Activated CD8-positive, alpha-beta T cell treated with anti-CD3 and anti-CD28 coated beads for 36 hours (primary cell): ENCODE data around the gene CDK1. TPM values are rescaled to one million over a fixed set of nuclear protein-coding genes. Genes with fewer than 3 reads are reported as not detected.

Experiments
- ATAC-seq: fragments of 200-7000 bp; cut with Tn5 transposase; one replicate; pipeline ENCODE4 v1.10.0; 2021; ENCODE audit warnings: mild to moderate bottlenecking, moderate library complexity
- CTCF ChIA-PET: fragments of 350-600 bp; sonication (Branson Sonifier 250); formaldehyde crosslinking; loops from one replicate; lab custom pipeline; 2021; ENCODE audit warnings: antibody characterized with exemption; lab: Charles Lee
- POLR2A ChIA-PET: fragments of 350-600 bp; sonication (Branson Sonifier 250); formaldehyde crosslinking; loops from one replicate; lab custom pipeline; 2021; ENCODE audit warnings: antibody characterized with exemption; lab: Charles Lee
- DNase-seq: peaks from one replicate; pipeline ENCODE4 v3.0.0-alpha.2; 2020
- H3K27ac Mint-ChIP-seq: one replicate; pipeline ENCODE4 v1.8.0; 2021; ENCODE audit warnings: mild to moderate bottlenecking, mixed read lengths
- H3K27me3 Mint-ChIP-seq: one replicate; pipeline ENCODE4 v1.8.0; 2021; ENCODE audit warnings: mixed read lengths
- H3K36me3 Mint-ChIP-seq: one replicate; pipeline ENCODE4 v1.8.0; 2021; ENCODE audit warnings: low read depth, mixed read lengths
- H3K4me1 Mint-ChIP-seq: one replicate; pipeline ENCODE4 v1.8.0; 2021; ENCODE audit warnings: low read depth, mixed read lengths
- H3K4me3 Mint-ChIP-seq: one replicate; pipeline ENCODE4 v1.8.0; 2021; ENCODE audit warnings: mild to moderate bottlenecking, moderate library complexity, mixed read lengths
- H3K9me3 Mint-ChIP-seq: one replicate; pipeline ENCODE4 v1.8.0; 2021; ENCODE audit warnings: mixed read lengths
- CTCF ChIP-seq: fragments of 200-600 bp; IDR thresholded peaks from one replicate; pipeline ENCODE4 v1.8.0; 2022; ENCODE audit warnings: antibody characterized with exemption, mild to moderate bottlenecking
- intact Hi-C: fragments of 100-400 bp; cut with micrococcal nuclease; formaldehyde crosslinking; loops from one replicate; pipeline ENCODE4 v1.10.0; 2022
- total RNA-seq, 2 experiments: library from RNA; stranded (reverse); gene quantifications; one replicate each; pipeline ENCODE4 v1.2.3, GENCODE V29; 2021

The CDK1 gene
- total RNA-seq, 2 experiments from 2014 or later, result 108 to 112 TPM

GRCh38 chr10:60735244-60735643, 43.0 kb upstream of the CDK1 start:
- H3K27ac Mint-ChIP-seq, result no peak overlapping the region
- no peak for TF ChIP-seq CTCF
- ATAC-seq (no peak), DNase-seq (no peak)
- no peaks in the 10 kb centered on the region for H3K9me3 Mint-ChIP-seq
- no peak overlapping the region for H3K4me3 Mint-ChIP-seq
- no peaks in the 10 kb centered on the region for H3K36me3 Mint-ChIP-seq
- CTCF ChIA-PET, result interaction anchor here (2.4 kb wide), 1 partner anchor 10 kb away, joined by 6 read pairs; no protein-coding TSS in a partner anchor
- peaks cover 16% of the 10 kb centered on the region for H3K27me3 Mint-ChIP-seq
- POLR2A ChIA-PET, result no interaction called here
- peaks cover 16% of the 10 kb centered on the region for H3K4me1 Mint-ChIP-seq
- intact Hi-C loops, result no loop called here

GRCh38 chr10:60737242-60737641, 41.0 kb upstream of the CDK1 start:
- Mint-ChIP-seq H3K4me3 (no peak overlapping the region), H3K9me3 (no peaks in the 10 kb centered on the region)

GRCh38 chr10:60739558-60739957, 38.7 kb upstream of the CDK1 start:
- H3K4me1 Mint-ChIP-seq, result no peaks in the 10 kb centered on the region
- POLR2A ChIA-PET, result no interaction called here

More at GRCh38 chr10:60737242-60737641, 41.0 kb upstream of the CDK1 start:
- TF ChIP-seq CTCF, result no peak
- no peaks in the 10 kb centered on the region for H3K36me3 Mint-ChIP-seq
- H3K27me3 Mint-ChIP-seq, result peaks cover 17% of the 10 kb centered on the region
- ChIA-PET POLR2A (no interaction called here), CTCF (no interaction called here)
- DNase-seq (no peak), ATAC-seq (no peak)
- intact Hi-C loops, result no loop called here
- H3K27ac Mint-ChIP-seq, result no peak overlapping the region
- peaks cover 4% of the 10 kb centered on the region for H3K4me1 Mint-ChIP-seq

GRCh38 chr10:60742512-60742911, 35.8 kb upstream of the CDK1 start:
- ChIA-PET CTCF (no interaction called here), POLR2A (no interaction called here)
- Mint-ChIP-seq H3K4me1 (no peaks in the 10 kb centered on the region), H3K27me3 (peaks cover 12% of the 10 kb centered on the region), H3K9me3 (no peaks in the 10 kb centered on the region), H3K36me3 (no peaks in the 10 kb centered on the region), H3K27ac (no peak overlapping the region), H3K4me3 (no peak overlapping the region)
- TF ChIP-seq CTCF, result no peak
- no peak for DNase-seq
- ATAC-seq, result no peak
- intact Hi-C loops, result no loop called here

More at GRCh38 chr10:60739558-60739957, 38.7 kb upstream of the CDK1 start:
- Mint-ChIP-seq H3K4me3 (no peak overlapping the region), H3K27ac (no peak overlapping the region), H3K36me3 (no peaks in the 10 kb centered on the region), H3K9me3 (no peaks in the 10 kb centered on the region), H3K27me3 (peaks cover 14% of the 10 kb centered on the region)
- intact Hi-C loops, result no loop called here
- no peak for DNase-seq
- CTCF ChIA-PET, result no interaction called here
- no peak for ATAC-seq
- no peak for TF ChIP-seq CTCF

GRCh38 chr10:60747817-60748469, 30.3 kb upstream of the CDK1 start:
- H3K4me3 Mint-ChIP-seq, result no peak overlapping the region

More at GRCh38 chr10:60747817-60748469, 30.3 kb upstream of the CDK1 start:
- TF ChIP-seq CTCF, result no peak
- ChIA-PET POLR2A (no interaction called here), CTCF (interaction anchor here (0.7 to 2.2 kb wide), 2 partner anchors 15 to 21 kb away, joined by 3 to 7 read pairs; no protein-coding TSS in a partner anchor)
- no peaks in the 10 kb centered on the region for H3K4me1 Mint-ChIP-seq
- H3K27me3 Mint-ChIP-seq, result peaks cover 7% of the 10 kb centered on the region
- intact Hi-C loops, result no loop called here
- H3K36me3 Mint-ChIP-seq, result no peaks in the 10 kb centered on the region
- no peak overlapping the region for H3K27ac Mint-ChIP-seq
- no peaks in the 10 kb centered on the region for H3K9me3 Mint-ChIP-seq
- DNase-seq (no peak), ATAC-seq (no peak)
